GM12878 (cell line): Measurements from ENCODE around the gene OPN1SW.

Experiments
- CTCF ChIP-seq, 3 experiments: IDR thresholded peaks in 2 of 3; conservative IDR thresholded peaks in 1 of 3; 2 replicates each; pipeline ENCODE4 v1.5.1; 2011; ENCODE audit warnings: low read depth in 3 of 3, low read length in 3 of 3, mild to moderate bottlenecking in 3 of 3, control low read depth in 2 of 3, moderate library complexity in 2 of 3, inconsistent platforms in 1 of 3, mixed read lengths in 1 of 3; ENCODE audit not compliant: control insufficient read depth in 2 of 3, insufficient read depth in 1 of 3; ENCODE audit errors: extremely low read depth in 1 of 3
- FOS ChIP-seq: IDR thresholded peaks from 3 replicates; pipeline ENCODE4 v1.6.1; 2011; ENCODE audit warnings: borderline replicate concordance; ENCODE audit not compliant: insufficient read length; ENCODE audit errors: extremely low read depth
- IRF4 ChIP-seq: IDR thresholded peaks from 2 replicates; pipeline ENCODE4 v1.6.1; 2011; ENCODE audit warnings: low read depth, low read length
- SP1 ChIP-seq: IDR thresholded peaks from one replicate; pipeline ENCODE4 v1.6.1; 2011; ENCODE audit warnings: low read depth, low read length
- ZNF592 ChIP-seq: fragments of 450-650 bp; IDR thresholded peaks from 2 replicates; pipeline ENCODE4 v1.6.1; 2017; ENCODE audit warnings: mild to moderate bottlenecking, moderate library complexity
- TF ChIP-seq, protein P1 (sequence below): IDR thresholded peaks from 2 replicates; pipeline ENCODE4 v1.6.1; 2012; ENCODE audit warnings: low read depth, low read length, improper control_type of control experiment

DNA sequence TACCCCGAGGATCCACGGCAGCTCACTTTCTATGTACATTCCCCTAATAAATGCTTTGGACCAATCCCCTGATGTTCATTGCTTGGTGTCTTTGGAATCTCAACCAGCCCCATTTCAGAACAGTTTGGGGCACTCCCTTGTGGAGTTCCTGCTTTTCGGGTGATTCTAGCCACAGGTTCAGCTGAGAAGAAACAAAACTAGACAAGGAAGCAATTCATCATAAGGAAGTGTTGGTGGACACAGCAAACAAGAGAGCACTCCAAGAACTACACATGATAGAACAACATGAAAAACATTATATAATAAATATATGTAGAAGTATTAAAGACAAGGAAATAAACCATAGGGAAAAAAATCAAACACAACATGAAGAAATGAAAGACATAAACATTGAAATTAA, 10.1 kb upstream of the OPN1SW start:
- no peak for TF ChIP-seq IRF4
- TF ChIP-seq CTCF (IDR thresholded peaks at IDR 0.05 in 2 of 3, conservative IDR thresholded peaks at IDR 0.05 in 1 of 3; ENCODE audit: control insufficient read depth in 2 of 3, extremely low read depth in 1 of 3, insufficient read depth in 1 of 3, low read depth in 3 of 3, low read length in 3 of 3) = no peak
- TF ChIP-seq FOS = no peak
- no peak for TF ChIP-seq SP1
- TF ChIP-seq, protein P1, sequence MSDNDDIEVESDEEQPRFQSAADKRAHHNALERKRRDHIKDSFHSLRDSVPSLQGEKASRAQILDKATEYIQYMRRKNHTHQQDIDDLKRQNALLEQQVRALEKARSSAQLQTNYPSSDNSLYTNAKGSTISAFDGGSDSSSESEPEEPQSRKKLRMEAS = no peak
- TF ChIP-seq ZNF592 = no peak
